ENCODE results near the gene FAM135A.

- TF ChIP-seq CTCF (conservative IDR thresholded peaks at IDR 0.05; ENCODE audit: low read depth in 2 of 2) (no peak), ETS1 (IDR thresholded peaks at IDR 0.05) (no peak)
Measured at GRCh38 chr6:70547905-70548304, 134.6 kb downstream of the FAM135A start.
